HEK293 (cell line): ENCODE measurements around the gene USP44.

Experiments
- CTCF ChIA-PET: fragments of 350-600 bp; formaldehyde crosslinking; extraction: SDS; loops from one replicate; lab custom pipeline; 2021; ENCODE audit warnings: antibody characterized with exemption; lab: Yijun Ruan, JAX
- POLR2A ChIA-PET: fragments of 300-600 bp; formaldehyde crosslinking; extraction: SDS; loops from one replicate; lab custom pipeline; 2020; ENCODE audit warnings: antibody characterized with exemption, inconsistent platforms; lab: Yijun Ruan, JAX
- H3K27ac ChIP-seq: fragments of 200-500 bp; sonication (Bioruptor generic); 2 replicates; pipeline ENCODE4 v1.5.1; 2014; ENCODE audit warnings: low read depth, low read length, control low read depth, inconsistent platforms; ENCODE audit errors: extremely low read depth
- H3K36me3 ChIP-seq, 2 experiments: fragments of 200-500 bp in 1 of 2; sonication (Bioruptor generic) in 1 of 2; 1 replicate in 1 of 2; 2 replicates in 1 of 2; pipeline ENCODE4 v1.5.1; 2014 to 2017; ENCODE audit warnings: inconsistent platforms in 2 of 2, low read length in 2 of 2; ENCODE audit not compliant: control insufficient read depth in 2 of 2, insufficient read depth in 1 of 2
- H3K4me1 ChIP-seq: fragments of 200-500 bp; sonication (Bioruptor generic); 2 replicates; pipeline ENCODE4 v1.5.1; 2014; ENCODE audit warnings: mild to moderate bottlenecking, low read length, inconsistent platforms; ENCODE audit not compliant: control insufficient read depth, insufficient read depth
- H3K4me3 ChIP-seq: 2 replicates; pipeline ENCODE4 v1.5.1; 2011; ENCODE audit warnings: low read depth, mild to moderate bottlenecking, control low read depth, low read length, moderate library complexity
- H3K9me3 ChIP-seq: fragments of 200-500 bp; sonication (Bioruptor generic); 2 replicates; pipeline ENCODE4 v1.5.1; 2014; ENCODE audit warnings: low read depth, low read length, inconsistent platforms; ENCODE audit not compliant: control insufficient read depth, insufficient read depth
- ATF2 ChIP-seq: fragments of 450-650 bp; formaldehyde crosslinking; IDR thresholded peaks from 2 replicates; pipeline ENCODE4 v1.5.1; 2016; ENCODE audit warnings: missing biosample characterization, missing genetic modification characterization, low read depth
- CTCF ChIP-seq: fragments of 450-650 bp; formaldehyde crosslinking; IDR thresholded peaks from 2 replicates; pipeline ENCODE4 v1.5.1; 2016; ENCODE audit warnings: missing biosample characterization, missing genetic modification characterization
- EGR2 ChIP-seq: fragments of 450-650 bp; formaldehyde crosslinking; IDR thresholded peaks from 2 replicates; pipeline ENCODE4 v1.5.1; 2016; ENCODE audit warnings: low read depth, missing biosample characterization, missing genetic modification characterization
- MZF1 ChIP-seq: fragments of 450-650 bp; formaldehyde crosslinking; IDR thresholded peaks from 2 replicates; pipeline ENCODE4 v1.5.1; 2017; ENCODE audit warnings: missing biosample characterization, missing genetic modification characterization, borderline replicate concordance
- OSR2 ChIP-seq: fragments of 450-650 bp; formaldehyde crosslinking; IDR thresholded peaks from 2 replicates; pipeline ENCODE4 v1.5.1; 2016; ENCODE audit warnings: missing biosample characterization, missing genetic modification characterization
- SCRT2 ChIP-seq: fragments of 450-650 bp; formaldehyde crosslinking; IDR thresholded peaks from 2 replicates; pipeline ENCODE4 v1.5.1; 2016; ENCODE audit warnings: missing biosample characterization, missing genetic modification characterization
- SP3 ChIP-seq: fragments of 450-650 bp; formaldehyde crosslinking; IDR thresholded peaks from 2 replicates; pipeline ENCODE4 v1.5.1; 2016; ENCODE audit warnings: missing biosample characterization, missing genetic modification characterization
- ZBTB7A ChIP-seq: fragments of 450-650 bp; formaldehyde crosslinking; IDR thresholded peaks from 2 replicates; pipeline ENCODE4 v1.5.1; 2016; ENCODE audit warnings: low read depth, missing biosample characterization, missing genetic modification characterization
- ZFP3 ChIP-seq: fragments of 450-650 bp; formaldehyde crosslinking; IDR thresholded peaks from 2 replicates; pipeline ENCODE4 v1.5.1; 2016; ENCODE audit warnings: low read depth, missing biosample characterization, missing genetic modification characterization
- ZNF133 ChIP-seq: fragments of 450-650 bp; formaldehyde crosslinking; IDR thresholded peaks from 2 replicates; pipeline ENCODE4 v1.5.1; 2016; ENCODE audit warnings: missing biosample characterization, missing genetic modification characterization
- ZNF138 ChIP-seq: fragments of 450-650 bp; formaldehyde crosslinking; IDR thresholded peaks from 2 replicates; pipeline ENCODE4 v1.5.1; 2016; ENCODE audit warnings: missing biosample characterization, missing genetic modification characterization, borderline replicate concordance
- ZNF140 ChIP-seq: fragments of 450-650 bp; formaldehyde crosslinking; IDR thresholded peaks from 2 replicates; pipeline ENCODE4 v1.5.1; 2016; ENCODE audit warnings: missing biosample characterization, missing genetic modification characterization
- ZNF16 ChIP-seq: fragments of 450-650 bp; formaldehyde crosslinking; IDR thresholded peaks from 2 replicates; pipeline ENCODE4 v1.5.1; 2016; ENCODE audit warnings: low read depth, missing biosample characterization, missing genetic modification characterization
- ZNF174 ChIP-seq: fragments of 450-650 bp; formaldehyde crosslinking; IDR thresholded peaks from 2 replicates; pipeline ENCODE4 v1.5.0; 2017; ENCODE audit warnings: missing biosample characterization, mild to moderate bottlenecking, missing genetic modification characterization
- ZNF175 ChIP-seq: fragments of 450-650 bp; formaldehyde crosslinking; IDR thresholded peaks from 2 replicates; pipeline ENCODE4 v1.5.1; 2016; ENCODE audit warnings: missing biosample characterization, missing genetic modification characterization
- ZNF248 ChIP-seq: fragments of 450-650 bp; formaldehyde crosslinking; IDR thresholded peaks from 2 replicates; pipeline ENCODE4 v1.5.1; 2017; ENCODE audit warnings: missing biosample characterization, missing genetic modification characterization
- ZNF416 ChIP-seq: fragments of 450-650 bp; formaldehyde crosslinking; IDR thresholded peaks from 2 replicates; pipeline ENCODE4 v1.5.1; 2016; ENCODE audit warnings: missing biosample characterization, missing genetic modification characterization
- ZNF514 ChIP-seq: fragments of 450-650 bp; formaldehyde crosslinking; IDR thresholded peaks from 2 replicates; pipeline ENCODE4 v1.5.1; 2016; ENCODE audit warnings: missing biosample characterization, missing genetic modification characterization
- ZNF529 ChIP-seq: fragments of 450-650 bp; formaldehyde crosslinking; IDR thresholded peaks from 2 replicates; pipeline ENCODE4 v1.5.1; 2017; ENCODE audit warnings: missing genetic modification characterization, missing biosample characterization; ENCODE audit not compliant: insufficient replicate concordance
- ZNF549 ChIP-seq: fragments of 450-650 bp; IDR thresholded peaks from 2 replicates; pipeline ENCODE4 v1.5.1; 2018; ENCODE audit warnings: missing biosample characterization, missing genetic modification characterization, mild to moderate bottlenecking, inconsistent platforms, moderate library complexity
- ZNF596 ChIP-seq: fragments of 450-650 bp; IDR thresholded peaks from 2 replicates; pipeline ENCODE4 v1.5.0; 2018; ENCODE audit warnings: missing biosample characterization, mild to moderate bottlenecking, missing genetic modification characterization, moderate library complexity
- ZNF624 ChIP-seq: fragments of 450-650 bp; formaldehyde crosslinking; IDR thresholded peaks from 2 replicates; pipeline ENCODE4 v1.5.1; 2017; ENCODE audit warnings: missing biosample characterization, missing genetic modification characterization
- ZNF76 ChIP-seq: fragments of 450-650 bp; formaldehyde crosslinking; IDR thresholded peaks from 2 replicates; pipeline ENCODE4; 2016; ENCODE audit warnings: low read depth, missing biosample characterization, missing genetic modification characterization, borderline replicate concordance
- TF ChIP-seq, protein P1 (sequence below): fragments of 450-650 bp; formaldehyde crosslinking; IDR thresholded peaks from 2 replicates; pipeline ENCODE4 v1.5.1; 2016; ENCODE audit warnings: missing biosample characterization, missing genetic modification characterization

Gene USP44

GRCh38 chr12:95591731-95592130, 40.5 kb upstream of the USP44 start:
- no peaks in the 10 kb centered on the region for H3K4me1 ChIP-seq
- ChIA-PET CTCF (interaction anchor here (0.5 to 1.5 kb wide), 2 partner anchors 17 to 64 kb away, joined by 4 to 5 read pairs; no protein-coding TSS in a partner anchor), POLR2A (no interaction called here)
- no peaks in the 10 kb centered on the region for H3K9me3 ChIP-seq
- no peak overlapping the region for H3K4me3 ChIP-seq
- no peak for TF ChIP-seq EGR2 (tag by site-specific recombination)
- no peak for TF ChIP-seq ZNF140 (tag by site-specific recombination)
- no peak for TF ChIP-seq ATF2 (tag by site-specific recombination)
- TF ChIP-seq ZNF514 = no peak
- TF ChIP-seq ZFP3 (tag by site-specific recombination) = no peak
- no peak for TF ChIP-seq ZNF549 (tag by site-specific recombination)
- no peak for TF ChIP-seq CTCF (tag by site-specific recombination)
- no peak for TF ChIP-seq ZNF133
- TF ChIP-seq OSR2 (tag by site-specific recombination) = no peak
- TF ChIP-seq SCRT2 (tag by site-specific recombination) = no peak
- no peak for TF ChIP-seq ZNF76 (tag by site-specific recombination)
- no peak for TF ChIP-seq ZNF174
- no peak for TF ChIP-seq ZNF596
- TF ChIP-seq, protein P1, sequence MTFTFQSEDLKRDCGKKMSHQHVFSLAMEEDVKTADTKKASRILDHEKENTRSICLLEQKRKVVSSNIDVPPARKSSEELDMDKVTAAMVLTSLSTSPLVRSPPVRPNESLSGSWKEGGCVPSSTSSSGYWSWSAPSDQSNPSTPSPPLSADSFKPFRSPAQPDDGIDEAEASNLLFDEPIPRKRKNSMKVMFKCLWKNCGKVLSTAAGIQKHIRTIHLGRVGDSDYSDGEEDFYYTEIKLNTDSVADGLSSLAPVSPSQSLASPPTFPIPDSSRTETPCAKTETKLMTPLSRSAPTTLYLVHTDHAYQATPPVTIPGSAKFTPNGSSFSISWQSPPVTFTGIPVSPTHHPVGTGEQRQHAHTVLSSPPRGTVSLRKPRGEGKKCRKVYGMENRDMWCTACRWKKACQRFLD = no peak
- no peak for TF ChIP-seq ZNF138
- TF ChIP-seq ZBTB7A (tag by site-specific recombination) = no peak
- TF ChIP-seq ZNF624 (tag by site-specific recombination) = no peak
- TF ChIP-seq MZF1 = no peak
- no peaks in the 10 kb centered on the region for H3K36me3 ChIP-seq
- H3K27ac ChIP-seq = no peak overlapping the region

DNA sequence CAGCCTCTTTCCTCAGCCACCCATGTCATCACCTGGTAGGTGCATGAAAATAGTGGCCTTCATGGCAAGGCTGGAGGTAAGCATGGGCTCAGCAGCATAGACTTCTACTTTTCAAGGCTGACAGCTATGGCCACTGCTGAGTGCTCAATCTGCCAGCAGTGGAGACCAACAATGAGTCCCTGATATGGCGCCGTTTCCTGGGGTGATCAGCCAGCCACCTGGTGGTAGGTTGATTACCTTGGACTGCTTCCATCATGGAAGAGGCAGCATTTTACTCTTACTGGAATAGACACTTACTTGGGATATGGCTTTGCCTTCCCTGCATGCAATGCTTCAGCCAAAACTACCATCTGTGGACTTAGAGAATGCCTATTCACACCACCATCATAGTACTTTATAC, 39.5 kb upstream of the USP44 start:
- POLR2A ChIA-PET = no interaction called here
- no peaks in the 10 kb centered on the region for H3K9me3 ChIP-seq
- H3K4me1 ChIP-seq = no peaks in the 10 kb centered on the region
- no peak overlapping the region for H3K27ac ChIP-seq
- H3K36me3 ChIP-seq = no peaks in the 10 kb centered on the region
- CTCF ChIA-PET = interaction anchor here (1.5 kb wide), 1 partner anchor 16 kb away, joined by 4 read pairs; no protein-coding TSS in a partner anchor
- TF ChIP-seq ZNF416 = no peak
- no peak for TF ChIP-seq ZFP3 (tag by site-specific recombination)
- no peak for TF ChIP-seq SP3 (tag by site-specific recombination)
- TF ChIP-seq ZNF16 = no peak
- TF ChIP-seq ZNF248 (tag by site-specific recombination) = no peak
- no peak for TF ChIP-seq ZNF529
- no peak for TF ChIP-seq ZNF175 (tag by site-specific recombination)
- H3K4me3 ChIP-seq = no peak overlapping the region
